Medulla oblongata (tissue), 1 donor: ENCODE data around the gene WIPF1.

Experiments
- DNase-seq: peaks from one replicate; pipeline ENCODE4 v3.0.0-alpha.2; 2015; ENCODE audit errors: extremely low spot score

The WIPF1 gene

DNA sequence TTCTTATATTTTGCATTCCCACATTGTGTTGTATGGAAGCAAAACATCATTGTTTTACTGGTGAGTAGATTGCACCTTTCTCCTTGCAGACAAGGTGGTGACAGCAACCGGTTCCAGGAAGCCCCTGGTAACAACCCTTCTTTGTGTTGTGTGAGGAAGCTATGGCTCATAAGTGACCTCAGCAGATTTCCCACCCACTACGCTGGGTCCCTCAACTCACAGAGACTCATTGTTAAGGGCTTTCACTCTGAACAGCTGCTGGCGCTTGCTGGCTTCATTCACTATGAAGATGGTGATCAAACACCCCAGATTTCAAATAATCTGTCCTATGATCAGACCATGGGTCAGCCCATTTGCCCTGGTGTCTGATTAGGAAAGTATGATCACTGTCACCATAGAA lies 53.4 kb downstream of the WIPF1 start:
- peak; percentile 65 for DNase-seq

DNA sequence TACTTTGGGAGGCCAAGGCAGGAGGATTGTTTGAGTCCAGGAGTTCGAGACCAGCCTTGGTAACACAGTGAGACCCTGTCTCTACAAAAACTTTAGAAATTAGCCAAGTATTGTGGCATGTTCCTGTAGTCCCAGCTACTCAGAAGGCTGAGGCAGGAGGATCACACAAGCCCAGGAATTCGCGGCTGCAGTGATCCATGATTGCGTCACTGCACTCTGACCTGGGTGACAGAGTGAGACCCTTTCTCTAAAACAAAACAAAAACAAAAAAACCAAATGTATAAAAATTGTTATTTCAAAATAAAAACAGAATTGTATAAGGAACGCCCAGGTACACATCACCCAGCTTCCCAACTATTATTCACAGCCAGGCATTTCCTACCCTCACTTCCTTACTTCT lies 56.7 kb downstream of the WIPF1 start:
- DNase-seq = no peak

DNA sequence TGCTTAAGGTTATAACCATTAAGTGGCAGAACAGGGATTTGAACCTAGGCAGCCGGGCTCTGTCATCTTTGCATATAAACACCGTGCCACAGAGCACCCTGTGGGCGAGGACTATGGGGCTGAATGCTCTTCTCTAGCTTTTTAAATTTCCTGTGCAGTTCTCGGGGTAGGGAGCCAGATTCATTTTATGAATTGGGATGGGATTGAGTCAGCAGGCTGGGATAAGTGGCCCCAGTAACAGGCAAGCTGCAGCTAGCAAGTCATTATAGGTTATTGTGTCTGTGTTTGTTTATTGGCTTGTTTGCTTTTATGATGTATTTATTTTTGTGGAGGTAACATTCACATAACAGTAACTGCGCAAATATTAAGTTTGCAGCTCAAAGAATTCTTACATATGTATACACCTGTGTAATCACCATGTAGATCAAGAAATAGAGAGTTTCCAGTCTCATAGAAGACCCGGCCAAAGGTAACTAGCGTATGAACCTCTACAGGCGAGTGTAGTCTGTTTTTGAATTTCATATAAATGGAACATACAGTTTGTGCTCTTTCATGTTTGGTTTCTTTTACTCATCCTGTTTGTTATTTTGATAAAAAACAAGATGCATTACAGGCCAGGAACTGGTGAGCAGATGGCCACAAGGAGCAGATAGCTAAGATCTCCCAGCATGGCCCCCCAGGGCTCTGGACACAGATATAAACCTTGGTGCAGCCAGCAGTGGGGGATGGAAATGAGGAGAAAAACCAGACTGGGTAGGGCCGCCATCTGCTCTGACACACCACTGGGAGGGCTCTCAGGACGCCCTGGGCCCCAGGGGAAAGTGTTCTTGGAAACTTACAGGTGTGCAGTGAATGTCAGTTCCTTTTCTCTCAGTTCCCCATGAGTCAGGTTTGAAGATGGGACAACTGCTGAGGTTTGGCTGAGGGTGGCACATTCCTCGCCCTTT lies 61.6 kb downstream of the WIPF1 start:
- no peak for DNase-seq

DNA sequence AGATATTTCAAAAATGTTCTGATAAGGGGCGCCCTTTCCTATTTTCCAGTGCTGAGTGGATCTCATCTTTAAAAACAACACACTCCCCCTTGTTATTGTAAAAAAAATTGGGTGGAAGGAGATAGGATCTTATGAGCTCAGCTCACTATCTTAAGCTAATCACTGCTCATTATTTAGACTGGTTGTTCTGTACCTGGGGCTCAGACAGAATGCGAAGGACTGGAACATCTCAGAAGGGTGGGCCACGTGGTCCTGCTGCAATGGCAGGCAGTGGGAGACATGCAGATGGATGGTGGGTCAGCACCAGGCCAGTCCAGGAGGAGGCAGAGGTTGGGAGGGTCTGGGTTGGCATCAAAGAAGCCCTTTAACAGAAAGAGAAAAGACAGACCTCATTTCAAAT lies 62.5 kb downstream of the WIPF1 start:
- no peak for DNase-seq

DNA sequence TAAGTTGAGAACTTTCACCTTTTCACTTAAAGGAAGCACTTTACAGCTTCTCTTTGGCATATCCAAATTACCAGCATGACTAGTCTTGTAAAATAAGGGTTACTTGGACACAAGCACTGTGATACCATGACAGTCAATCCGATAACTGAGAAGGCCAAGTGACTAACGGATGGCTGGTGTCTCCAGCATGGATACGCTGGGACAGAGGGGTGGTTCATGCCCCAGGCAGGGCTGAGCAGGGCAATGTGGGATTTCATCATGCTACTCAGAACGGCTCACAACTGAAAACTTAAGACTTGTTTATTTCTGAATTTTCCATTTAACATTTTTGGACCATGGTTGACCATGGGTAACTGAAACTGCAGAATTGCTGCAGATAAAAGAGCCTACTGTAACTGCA lies 67.7 kb downstream of the WIPF1 start:
- DNase-seq = no peak

DNA sequence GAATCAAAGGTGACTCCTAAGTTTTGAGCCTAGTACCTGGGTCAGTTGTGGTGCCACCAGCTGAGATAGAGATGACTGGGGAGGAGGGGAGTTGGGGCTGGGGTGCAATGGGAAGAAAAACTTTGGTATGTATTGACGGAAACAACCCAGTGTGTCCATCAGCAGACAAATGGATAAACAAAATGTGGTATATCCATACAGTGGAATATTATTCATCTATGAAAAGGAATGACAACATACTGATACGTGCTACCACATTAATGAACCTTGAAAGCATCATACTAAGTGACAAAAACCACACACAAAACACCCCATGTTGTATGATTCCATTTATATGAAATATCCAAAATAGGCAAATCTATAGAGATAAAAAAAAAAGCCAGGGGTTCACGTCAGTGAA lies 69.6 kb downstream of the WIPF1 start:
- no peak for DNase-seq

DNA sequence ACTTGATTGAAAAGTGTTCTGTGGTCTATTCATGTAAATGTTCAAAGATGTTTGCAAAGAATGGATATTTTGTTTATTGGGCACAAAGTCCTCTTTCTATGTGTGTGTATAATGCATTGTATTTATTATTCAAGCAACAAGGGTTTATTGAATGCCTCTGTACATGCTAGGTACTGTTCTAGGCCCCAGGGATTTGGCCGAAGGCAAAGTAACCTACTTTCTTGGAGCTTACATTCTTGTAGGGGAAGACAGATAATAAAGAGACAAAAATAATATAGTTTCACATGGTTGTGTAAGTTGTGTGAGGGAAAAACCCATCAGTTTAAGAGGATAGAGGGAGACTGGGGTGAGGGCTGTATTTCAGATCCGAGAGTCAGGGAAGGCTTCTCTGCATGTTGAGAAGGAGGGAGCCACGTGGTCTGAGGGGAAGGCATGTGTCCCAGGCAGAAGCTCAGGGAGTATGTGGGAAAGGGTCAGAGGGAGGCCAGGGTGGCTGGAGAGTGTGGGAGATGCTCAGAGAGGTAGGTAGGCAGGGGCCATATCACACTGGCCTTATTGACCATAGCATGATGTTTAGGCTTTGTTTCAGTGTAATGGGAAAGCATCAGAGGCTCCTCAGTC lies 70.4 kb downstream of the WIPF1 start:
- no peak for DNase-seq

DNA sequence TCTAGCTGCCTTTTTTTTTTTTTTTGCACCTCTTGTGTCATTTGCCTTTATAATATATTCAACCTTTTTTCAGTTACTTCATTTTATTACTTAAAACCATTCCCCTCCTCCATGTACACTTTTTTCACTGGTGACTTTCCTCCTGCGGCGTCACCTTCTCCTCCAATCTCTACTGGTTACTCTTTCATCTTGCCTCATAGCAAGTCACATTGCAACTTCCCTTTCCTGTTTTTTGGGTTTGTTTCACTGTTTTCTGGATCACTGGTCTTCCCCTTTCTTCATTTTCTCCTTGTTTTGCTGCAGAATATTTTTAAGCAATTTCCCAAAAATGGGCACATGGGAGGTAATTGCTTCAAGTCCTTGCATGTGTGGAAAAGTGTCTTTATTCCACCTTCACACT lies 73.1 kb downstream of the WIPF1 start:
- peak; percentile 52 for DNase-seq

DNA sequence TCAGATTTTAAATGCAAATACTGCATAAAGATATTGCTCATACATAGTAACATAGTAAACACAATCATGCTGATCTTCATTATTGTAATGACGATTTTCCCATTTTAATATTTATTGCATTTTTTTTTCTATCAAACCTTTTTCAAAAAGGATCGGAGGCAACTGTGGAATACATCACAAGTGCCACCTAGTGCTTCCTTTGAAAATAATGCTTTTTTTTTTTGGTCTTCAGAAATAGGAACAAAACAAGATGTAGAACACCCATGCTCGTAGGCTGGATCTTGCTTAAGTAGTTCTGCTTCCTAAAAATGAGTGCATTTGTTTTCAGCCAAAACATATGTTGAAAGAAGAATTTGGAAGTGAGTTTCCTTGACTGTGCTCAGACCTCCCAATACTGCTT lies 75.1 kb downstream of the WIPF1 start:
- DNase-seq = peak; percentile 64

DNA sequence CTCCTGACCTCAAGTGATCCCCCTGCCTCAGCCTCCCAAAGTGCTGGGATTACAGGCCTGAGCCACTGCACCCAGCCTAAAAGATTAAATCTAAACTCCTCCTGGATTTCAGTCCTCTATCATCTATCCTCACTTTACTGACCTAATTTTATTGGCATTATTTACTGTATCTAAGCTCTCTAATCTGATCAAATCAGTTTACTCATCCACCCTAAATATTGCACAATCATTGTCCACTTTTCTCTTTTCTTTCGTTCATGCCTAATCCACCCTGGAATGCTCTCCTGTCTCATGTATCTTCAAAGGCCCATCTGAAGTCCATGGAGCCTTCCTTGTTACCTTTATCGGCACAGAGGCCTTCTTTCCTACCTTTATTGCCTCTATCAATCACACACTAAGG lies 79.2 kb downstream of the WIPF1 start:
- DNase-seq = no peak

DNA sequence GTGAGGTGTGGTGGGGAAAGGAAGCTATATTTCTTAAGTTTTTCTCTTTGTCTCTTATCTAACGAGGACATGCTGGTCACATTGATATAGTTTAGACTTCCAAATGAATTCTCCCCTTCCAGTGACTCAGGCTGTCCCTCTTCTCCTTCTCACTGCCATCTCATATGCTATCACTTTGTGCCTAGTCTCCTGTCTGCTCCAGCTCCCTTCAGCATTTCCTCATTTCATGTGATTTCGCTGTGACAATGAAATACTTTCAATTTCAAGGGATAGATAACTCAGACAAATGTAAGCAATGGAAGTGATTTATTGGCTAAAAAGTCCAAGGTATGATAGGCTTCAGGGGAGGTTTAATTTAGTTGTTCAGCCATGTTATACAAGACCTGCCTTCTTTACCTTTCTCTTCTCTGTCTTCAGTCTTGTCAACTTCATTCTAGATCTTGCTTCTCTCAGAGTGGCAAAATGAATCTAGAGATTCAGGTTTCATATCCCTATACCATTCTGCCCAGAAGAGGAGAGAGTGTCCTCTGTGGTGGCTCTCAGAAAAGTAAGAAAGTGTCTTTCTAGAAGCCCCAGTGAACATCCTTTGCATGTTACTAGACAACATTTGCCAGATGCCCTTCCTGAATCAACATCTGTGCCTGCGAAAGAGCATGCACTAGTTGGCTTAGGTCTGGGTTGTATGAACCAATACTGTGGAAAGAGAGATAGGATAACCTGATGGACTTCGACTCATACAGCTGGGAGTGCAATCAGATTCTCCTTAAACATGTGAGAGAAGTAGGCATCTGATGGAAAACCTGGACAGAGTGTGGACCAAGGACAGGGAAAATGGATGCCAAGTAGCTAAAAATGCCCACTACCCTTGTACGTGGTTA lies 80.9 kb downstream of the WIPF1 start:
- DNase-seq = peak; percentile 41

DNA sequence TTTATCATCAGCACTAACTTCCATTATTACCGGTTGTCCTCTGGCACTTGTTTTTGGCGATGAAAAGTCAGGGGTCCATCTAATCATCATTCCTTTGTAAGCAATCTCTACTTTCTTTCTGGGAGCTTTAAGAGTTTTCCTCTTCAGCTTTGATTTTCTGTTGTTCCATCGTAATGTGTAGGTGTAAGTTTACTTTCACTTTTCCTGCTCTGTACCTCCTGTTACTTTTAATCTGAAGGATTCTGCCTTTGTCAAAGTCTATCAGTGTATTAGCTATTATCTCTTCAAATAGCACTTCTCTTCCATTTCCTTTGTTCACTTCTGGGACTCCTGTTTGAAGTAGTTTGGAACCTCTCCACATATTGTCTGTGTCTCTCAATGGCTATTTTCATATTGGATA lies 85.3 kb downstream of the WIPF1 start:
- no peak for DNase-seq

DNA sequence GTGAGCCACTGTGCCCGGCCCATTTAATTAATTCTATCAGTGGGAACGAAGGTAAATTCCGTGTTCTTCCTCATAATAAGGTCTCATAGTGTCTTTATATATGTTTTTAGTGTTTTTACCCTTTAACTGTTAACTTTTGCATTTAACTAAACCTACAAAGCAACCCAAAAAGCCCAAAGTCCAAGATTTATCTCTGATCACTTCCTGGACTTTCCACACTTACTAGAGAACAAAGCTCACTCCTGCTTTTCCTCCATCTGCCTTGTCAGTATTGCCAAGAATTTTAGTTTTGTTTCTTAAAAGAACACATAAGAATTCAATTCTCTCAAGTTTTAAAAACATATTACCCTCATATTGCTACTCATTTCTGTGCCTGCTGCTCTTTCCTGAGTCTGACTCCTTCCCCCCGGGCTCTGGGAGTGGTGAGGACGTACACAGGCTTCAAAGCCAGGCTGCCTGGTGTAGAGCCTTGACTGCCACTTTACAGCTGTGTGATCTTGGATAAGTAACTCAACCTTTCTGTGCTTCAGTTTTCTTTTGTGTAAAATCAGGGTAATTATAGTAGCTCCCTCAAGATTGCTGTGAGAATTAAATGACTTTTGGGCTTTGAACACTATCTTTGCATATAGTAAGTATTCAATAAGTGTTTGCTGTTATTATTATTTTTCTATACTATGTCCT lies 85.9 kb downstream of the WIPF1 start:
- DNase-seq = no peak

DNA sequence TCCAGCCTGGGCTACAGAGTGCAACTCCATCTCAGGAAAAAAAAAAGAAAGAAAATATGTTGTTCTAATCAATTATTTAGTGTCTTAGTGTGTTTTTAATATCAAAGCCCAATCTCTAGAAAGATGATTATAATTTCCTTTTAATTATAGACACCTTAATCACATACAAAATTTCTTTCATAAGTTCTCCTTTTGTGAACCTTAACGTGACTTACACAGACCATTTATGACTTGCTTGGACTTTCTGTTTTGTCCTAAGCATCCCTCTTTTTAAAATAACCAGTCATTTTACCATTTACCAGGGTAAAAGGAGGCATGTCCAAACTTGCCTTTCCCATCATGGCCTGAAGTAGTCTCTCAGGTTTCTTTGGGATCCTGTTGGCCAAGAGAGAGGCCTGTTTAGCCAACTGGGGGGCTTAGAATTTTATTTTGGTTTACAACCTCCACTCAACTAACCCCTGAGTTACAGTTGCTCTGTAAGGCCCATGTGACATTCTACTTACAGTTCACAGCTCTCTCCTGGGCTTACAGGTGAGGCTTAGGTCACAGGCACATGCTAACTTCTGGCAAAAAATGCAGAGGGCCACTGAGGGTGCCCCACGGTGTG lies 86.9 kb downstream of the WIPF1 start:
- no peak for DNase-seq
